ENCODE data around the gene ANAPC16.
"Not testable (repeated sequence)": the region's sequence is repeated elsewhere in the genome, so short reads cannot be mapped to it uniquely, and the experiment has no call there.

Gene ANAPC16

DNA sequence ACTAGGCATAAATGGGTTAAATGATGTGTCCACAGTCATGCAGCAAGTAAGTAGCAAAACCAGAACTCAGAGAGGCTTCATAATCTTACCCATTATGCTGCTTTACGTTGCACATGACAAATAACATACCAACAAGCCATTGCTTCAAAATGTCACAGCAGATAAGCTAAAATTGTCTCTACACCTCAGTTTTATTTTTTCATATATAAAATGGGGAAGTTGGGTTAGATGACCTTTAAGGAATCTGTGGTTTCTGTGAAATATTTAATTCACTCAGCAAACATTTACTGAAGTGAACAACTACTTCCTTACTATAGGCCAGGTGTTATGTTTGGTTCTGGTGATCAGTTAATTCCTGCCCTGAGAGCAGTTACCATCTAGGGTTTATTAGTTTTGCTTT lies 2.5 kb downstream of the ANAPC16 start:
- Histone ChIP-seq H3K9ac (ENCODE audit: low read length) (no peak overlapping the region), H3K27me3 (ENCODE audit: control insufficient read depth, insufficient read depth, low read length) (no peaks in the 10 kb centered on the region), H3K4me3 (ENCODE audit: low read length) (no peak overlapping the region), H3K36me3 (ENCODE audit: control insufficient read depth, low read depth, low read length) (peaks cover 3% of the 10 kb centered on the region), H3K27ac (ENCODE audit: low read length) (no peak overlapping the region), H3K4me1 (ENCODE audit: control insufficient read depth, low read depth, low read length) (peaks cover 3% of the 10 kb centered on the region), H3K9me3 (ENCODE audit: control insufficient read depth, low read depth, low read length) (no peaks in the 10 kb centered on the region)

DNA sequence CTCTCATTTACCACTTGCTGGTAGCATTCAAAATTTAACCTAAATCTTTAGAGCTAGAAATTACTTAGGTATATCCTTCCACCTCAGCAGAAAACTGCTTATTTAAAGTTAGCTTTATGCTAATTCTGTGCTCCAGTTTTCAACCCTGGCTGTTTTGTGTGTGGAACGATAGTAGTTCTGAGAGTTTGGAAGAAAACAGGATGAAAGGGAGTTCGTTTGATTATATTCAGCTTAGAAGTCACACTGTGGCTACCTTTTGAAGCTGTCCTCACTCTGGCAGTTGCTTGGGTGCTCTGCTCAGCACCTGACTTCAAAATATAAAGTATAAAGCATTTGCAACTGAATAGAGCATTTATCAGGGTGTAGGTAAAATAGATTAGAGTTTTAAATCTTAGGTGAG lies 2.9 kb downstream of the ANAPC16 start:
- no peaks in the 10 kb centered on the region for H3K27me3 ChIP-seq (ENCODE audit: control insufficient read depth, insufficient read depth, low read length)
- peaks cover 6% of the 10 kb centered on the region for H3K36me3 ChIP-seq (ENCODE audit: control insufficient read depth, low read depth, low read length)
- peaks cover 3% of the 10 kb centered on the region for H3K4me1 ChIP-seq (ENCODE audit: control insufficient read depth, low read depth, low read length)
- no peak overlapping the region for H3K4me3 ChIP-seq (ENCODE audit: low read length)
- H3K9me3 ChIP-seq (ENCODE audit: control insufficient read depth, low read depth, low read length) = no peaks in the 10 kb centered on the region
- no peak overlapping the region for H3K27ac ChIP-seq (ENCODE audit: low read length)
- no peak overlapping the region for H3K9ac ChIP-seq (ENCODE audit: low read length)

DNA sequence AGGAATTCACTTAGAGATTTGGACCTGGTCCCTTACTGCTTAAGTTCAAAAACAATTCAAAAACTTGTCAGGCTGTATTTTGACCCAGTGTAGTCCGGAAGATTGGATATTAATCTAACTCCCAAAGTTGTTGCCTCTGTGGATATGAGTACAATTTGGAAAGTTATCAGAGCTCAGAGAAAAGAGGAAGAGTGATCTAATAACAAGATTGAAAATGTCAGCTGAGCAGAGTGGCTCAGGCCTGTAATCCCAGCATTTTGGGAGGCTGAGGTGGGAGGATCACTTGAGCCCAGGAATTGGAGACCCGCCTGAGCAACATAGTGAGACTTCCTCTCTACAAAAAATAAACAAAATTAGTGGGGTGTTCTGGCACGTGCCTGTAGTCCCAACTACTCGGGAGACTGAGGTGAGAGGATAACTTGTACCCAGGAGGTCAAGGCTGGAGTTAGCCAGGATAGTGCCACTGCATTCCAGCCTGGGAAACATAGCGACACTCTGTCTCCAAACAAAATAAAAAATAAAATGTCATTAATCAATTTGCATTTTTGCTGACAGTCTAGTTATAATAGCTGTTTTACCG lies 3.5 kb downstream of the ANAPC16 start:
- Histone ChIP-seq H3K36me3 (ENCODE audit: control insufficient read depth, low read depth, low read length) (peaks cover 11% of the 10 kb centered on the region), H3K27me3 (ENCODE audit: control insufficient read depth, insufficient read depth, low read length) (no peaks in the 10 kb centered on the region), H3K4me1 (ENCODE audit: control insufficient read depth, low read depth, low read length) (peaks cover 3% of the 10 kb centered on the region), H3K4me3 (ENCODE audit: low read length) (no peak overlapping the region), H3K9ac (ENCODE audit: low read length) (no peak overlapping the region), H3K9me3 (ENCODE audit: control insufficient read depth, low read depth, low read length) (no peaks in the 10 kb centered on the region), H3K27ac (ENCODE audit: low read length) (no peak overlapping the region)

DNA sequence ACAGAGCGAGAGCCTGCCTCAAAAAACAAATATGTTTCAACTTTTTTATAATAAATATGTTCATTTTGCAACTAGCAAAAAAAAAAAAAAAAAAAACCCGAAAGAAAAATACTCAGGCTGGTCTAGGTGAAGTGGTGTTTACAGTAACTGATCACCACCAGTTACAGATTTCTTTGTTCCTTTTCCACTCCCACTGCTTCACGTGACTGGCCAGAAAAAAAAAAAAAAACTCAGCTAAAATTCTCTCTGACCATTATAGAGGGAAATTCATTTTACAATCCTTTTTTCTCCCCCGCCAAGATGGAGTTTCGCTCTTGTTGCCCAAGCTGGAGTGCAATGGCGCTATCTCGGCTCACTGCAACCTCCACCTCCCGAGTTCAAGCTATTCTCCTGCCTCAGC lies 4.8 kb downstream of the ANAPC16 start:
- peaks cover 3% of the 10 kb centered on the region for H3K4me1 ChIP-seq (ENCODE audit: control insufficient read depth, low read depth, low read length)
- H3K27ac ChIP-seq (ENCODE audit: low read length) = no peak overlapping the region
- H3K9me3 ChIP-seq (ENCODE audit: control insufficient read depth, low read depth, low read length) = no peaks in the 10 kb centered on the region
- H3K36me3 ChIP-seq (ENCODE audit: control insufficient read depth, low read depth, low read length) = peaks cover 16% of the 10 kb centered on the region
- H3K27me3 ChIP-seq (ENCODE audit: control insufficient read depth, insufficient read depth, low read length) = no peaks in the 10 kb centered on the region
- no peak overlapping the region for H3K4me3 ChIP-seq (ENCODE audit: low read length)
- no peak overlapping the region for H3K9ac ChIP-seq (ENCODE audit: low read length)

DNA sequence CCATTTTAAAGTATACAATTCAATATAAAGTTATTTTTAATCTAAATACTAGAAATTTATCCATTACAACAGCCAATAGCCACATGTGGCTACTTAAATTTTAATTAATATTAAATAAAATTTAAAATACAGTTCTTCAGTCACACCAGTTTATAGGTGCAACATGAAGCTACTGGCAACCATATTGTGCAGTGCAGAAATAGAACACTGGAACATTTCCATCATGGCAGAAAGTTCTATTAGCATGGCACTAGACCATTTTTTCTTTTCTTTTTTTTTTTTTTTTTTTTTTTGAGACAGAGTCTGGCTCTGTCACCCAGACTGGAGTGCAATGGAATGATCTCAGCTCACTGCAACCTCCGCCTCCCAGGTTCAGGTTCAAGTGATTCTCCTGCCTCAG lies 5.5 kb downstream of the ANAPC16 start:
- H3K27me3 ChIP-seq (ENCODE audit: control insufficient read depth, insufficient read depth, low read length) = no peaks in the 10 kb centered on the region
- peaks cover 3% of the 10 kb centered on the region for H3K4me1 ChIP-seq (ENCODE audit: control insufficient read depth, low read depth, low read length)
- H3K27ac ChIP-seq (ENCODE audit: low read length) = no peak overlapping the region
- H3K4me3 ChIP-seq (ENCODE audit: low read length) = no peak overlapping the region
- no peak overlapping the region for H3K9ac ChIP-seq (ENCODE audit: low read length)
- peaks cover 16% of the 10 kb centered on the region for H3K36me3 ChIP-seq (ENCODE audit: control insufficient read depth, low read depth, low read length)
- no peaks in the 10 kb centered on the region for H3K9me3 ChIP-seq (ENCODE audit: control insufficient read depth, low read depth, low read length)

DNA sequence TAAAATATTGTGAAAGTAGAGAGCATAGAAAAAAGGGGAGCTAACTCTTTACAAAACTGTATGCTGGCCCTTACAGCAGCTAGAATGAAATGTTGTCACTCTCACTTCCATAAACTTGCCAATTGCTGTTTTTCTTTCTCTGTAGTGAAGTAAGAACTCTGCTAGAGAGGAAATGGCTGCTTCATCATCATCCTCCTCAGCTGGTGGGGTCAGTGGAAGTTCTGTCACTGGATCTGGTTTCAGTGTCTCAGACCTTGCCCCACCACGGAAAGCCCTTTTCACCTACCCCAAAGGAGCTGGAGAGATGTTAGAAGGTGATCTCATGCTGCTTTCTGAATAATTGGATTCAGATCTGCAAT lies 7.9 kb downstream of the ANAPC16 start:
- no peak overlapping the region for H3K27ac ChIP-seq (ENCODE audit: low read length)
- H3K4me1 ChIP-seq (ENCODE audit: control insufficient read depth, low read depth, low read length) = peaks cover 7% of the 10 kb centered on the region
- no peaks in the 10 kb centered on the region for H3K27me3 ChIP-seq (ENCODE audit: control insufficient read depth, insufficient read depth, low read length)
- H3K4me3 ChIP-seq (ENCODE audit: low read length) = no peak overlapping the region
- no peaks in the 10 kb centered on the region for H3K9me3 ChIP-seq (ENCODE audit: control insufficient read depth, low read depth, low read length)
- no peak overlapping the region for H3K9ac ChIP-seq (ENCODE audit: low read length)
- peaks cover 16% of the 10 kb centered on the region for H3K36me3 ChIP-seq (ENCODE audit: control insufficient read depth, low read depth, low read length)

DNA sequence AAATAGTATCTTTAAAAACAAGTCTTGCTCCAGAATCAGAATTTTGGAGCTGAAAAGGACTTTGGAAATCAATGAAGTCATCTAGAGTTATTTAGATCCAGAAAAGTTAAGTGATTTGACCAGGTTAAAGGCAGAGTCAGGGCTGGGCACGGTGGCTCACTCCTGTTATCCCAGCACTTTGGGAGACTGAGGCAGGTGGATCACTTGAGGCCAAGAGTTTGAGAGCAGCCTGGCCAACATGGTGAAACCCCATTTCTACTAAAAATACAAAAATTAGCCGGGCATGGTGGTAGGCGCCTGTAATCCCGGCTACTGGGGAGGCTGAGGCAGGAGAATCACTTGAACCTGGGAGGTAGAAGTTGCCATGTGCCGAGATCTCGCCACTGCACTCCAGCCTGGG lies 8.4 kb downstream of the ANAPC16 start:
- H3K9me3 ChIP-seq (ENCODE audit: control insufficient read depth, low read depth, low read length); H3K27ac ChIP-seq (ENCODE audit: low read length); H3K9ac ChIP-seq (ENCODE audit: low read length); H3K27me3 ChIP-seq (ENCODE audit: control insufficient read depth, insufficient read depth, low read length); H3K4me3 ChIP-seq (ENCODE audit: low read length): not testable (repeated sequence)
- Histone ChIP-seq H3K36me3 (ENCODE audit: control insufficient read depth, low read depth, low read length) (peaks cover 16% of the 10 kb centered on the region), H3K4me1 (ENCODE audit: control insufficient read depth, low read depth, low read length) (peaks cover 11% of the 10 kb centered on the region)

DNA sequence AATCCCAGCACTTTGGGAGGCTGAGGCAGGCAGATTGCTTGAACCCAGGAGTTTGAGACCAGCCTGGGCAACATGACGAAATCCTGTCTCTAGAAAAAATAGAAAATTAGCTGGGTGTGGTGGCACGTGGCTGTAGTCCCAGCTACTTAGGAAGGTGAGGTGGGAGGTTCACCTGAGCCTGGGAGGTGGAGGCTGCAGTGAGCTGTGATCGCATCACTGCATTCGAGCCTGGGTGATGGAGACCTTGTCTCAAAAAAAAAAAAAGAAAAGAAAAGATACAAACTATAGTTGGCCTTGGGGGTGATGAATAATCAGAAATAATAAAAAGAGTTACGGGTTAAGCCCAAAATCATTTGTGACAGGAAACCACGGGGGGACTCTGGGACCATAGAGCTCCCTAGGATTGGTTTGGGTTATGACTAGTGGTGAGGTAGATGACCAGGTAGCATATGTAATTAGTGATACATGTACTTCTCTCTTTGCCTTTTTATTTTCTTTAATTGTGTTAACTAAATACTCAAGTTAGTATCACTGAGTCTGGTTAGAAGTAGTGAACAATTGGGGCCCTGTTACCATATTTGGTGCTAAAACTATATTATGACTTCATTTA lies 10.7 kb downstream of the ANAPC16 start:
- H3K36me3 ChIP-seq (ENCODE audit: control insufficient read depth, low read depth, low read length) = peaks cover 16% of the 10 kb centered on the region
- no peak overlapping the region for H3K9ac ChIP-seq (ENCODE audit: low read length)
- H3K27me3 ChIP-seq (ENCODE audit: control insufficient read depth, insufficient read depth, low read length) = no peaks in the 10 kb centered on the region
- H3K9me3 ChIP-seq (ENCODE audit: control insufficient read depth, low read depth, low read length) = no peaks in the 10 kb centered on the region
- no peak overlapping the region for H3K27ac ChIP-seq (ENCODE audit: low read length)
- H3K4me3 ChIP-seq (ENCODE audit: low read length) = no peak overlapping the region
- H3K4me1 ChIP-seq (ENCODE audit: control insufficient read depth, low read depth, low read length) = peaks cover 13% of the 10 kb centered on the region

DNA sequence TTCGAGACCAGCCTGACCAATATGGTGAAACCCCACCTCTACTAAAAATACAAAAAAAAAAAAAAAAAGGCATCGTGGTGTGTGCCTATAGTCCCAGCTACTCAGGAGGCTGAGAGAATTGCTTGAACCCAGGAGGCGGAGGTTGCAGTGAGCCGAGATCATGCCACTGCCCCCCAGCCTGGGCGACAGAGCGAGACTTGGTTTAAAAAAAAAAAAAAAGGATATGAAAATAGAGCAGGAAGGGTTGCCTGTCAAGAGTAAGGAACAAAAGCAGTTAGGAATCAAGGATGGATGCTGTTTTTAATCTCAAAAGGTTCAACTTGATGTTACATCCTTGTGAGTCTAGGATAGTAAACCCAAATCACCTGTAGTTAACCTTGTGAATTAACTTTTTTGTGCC lies 12.0 kb downstream of the ANAPC16 start:
- Histone ChIP-seq H3K9ac (ENCODE audit: low read length) (no peak overlapping the region), H3K27me3 (ENCODE audit: control insufficient read depth, insufficient read depth, low read length) (no peaks in the 10 kb centered on the region), H3K4me1 (ENCODE audit: control insufficient read depth, low read depth, low read length) (peaks cover 13% of the 10 kb centered on the region), H3K4me3 (ENCODE audit: low read length) (no peak overlapping the region), H3K27ac (ENCODE audit: low read length) (no peak overlapping the region), H3K9me3 (ENCODE audit: control insufficient read depth, low read depth, low read length) (no peaks in the 10 kb centered on the region), H3K36me3 (ENCODE audit: control insufficient read depth, low read depth, low read length) (peaks cover 17% of the 10 kb centered on the region)

DNA sequence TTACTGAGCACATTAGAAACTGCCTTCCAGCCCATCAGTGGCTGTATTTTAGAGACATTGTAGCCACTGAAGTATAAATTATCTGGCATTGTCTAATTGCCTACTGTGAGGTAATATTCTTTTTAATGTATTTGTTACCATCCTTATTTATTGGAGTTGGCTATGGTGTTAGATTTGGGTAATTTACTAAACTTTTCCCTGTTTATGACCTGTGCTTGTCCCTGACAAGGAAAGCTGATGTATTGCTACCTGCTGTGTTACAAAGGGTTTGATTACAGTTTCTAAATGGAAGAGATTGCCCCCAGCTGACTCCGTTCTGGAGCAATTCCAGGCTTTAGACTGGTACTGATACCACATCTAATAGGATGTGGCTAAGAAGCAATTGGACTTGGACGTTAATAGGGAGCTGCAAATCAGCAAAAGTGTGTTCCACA lies 12.5 kb downstream of the ANAPC16 start:
- no peaks in the 10 kb centered on the region for H3K27me3 ChIP-seq (ENCODE audit: control insufficient read depth, insufficient read depth, low read length)
- H3K9ac ChIP-seq (ENCODE audit: low read length) = no peak overlapping the region
- no peaks in the 10 kb centered on the region for H3K9me3 ChIP-seq (ENCODE audit: control insufficient read depth, low read depth, low read length)
- peaks cover 13% of the 10 kb centered on the region for H3K4me1 ChIP-seq (ENCODE audit: control insufficient read depth, low read depth, low read length)
- H3K27ac ChIP-seq (ENCODE audit: low read length) = no peak overlapping the region
- peaks cover 22% of the 10 kb centered on the region for H3K36me3 ChIP-seq (ENCODE audit: control insufficient read depth, low read depth, low read length)
- H3K4me3 ChIP-seq (ENCODE audit: low read length) = no peak overlapping the region

DNA sequence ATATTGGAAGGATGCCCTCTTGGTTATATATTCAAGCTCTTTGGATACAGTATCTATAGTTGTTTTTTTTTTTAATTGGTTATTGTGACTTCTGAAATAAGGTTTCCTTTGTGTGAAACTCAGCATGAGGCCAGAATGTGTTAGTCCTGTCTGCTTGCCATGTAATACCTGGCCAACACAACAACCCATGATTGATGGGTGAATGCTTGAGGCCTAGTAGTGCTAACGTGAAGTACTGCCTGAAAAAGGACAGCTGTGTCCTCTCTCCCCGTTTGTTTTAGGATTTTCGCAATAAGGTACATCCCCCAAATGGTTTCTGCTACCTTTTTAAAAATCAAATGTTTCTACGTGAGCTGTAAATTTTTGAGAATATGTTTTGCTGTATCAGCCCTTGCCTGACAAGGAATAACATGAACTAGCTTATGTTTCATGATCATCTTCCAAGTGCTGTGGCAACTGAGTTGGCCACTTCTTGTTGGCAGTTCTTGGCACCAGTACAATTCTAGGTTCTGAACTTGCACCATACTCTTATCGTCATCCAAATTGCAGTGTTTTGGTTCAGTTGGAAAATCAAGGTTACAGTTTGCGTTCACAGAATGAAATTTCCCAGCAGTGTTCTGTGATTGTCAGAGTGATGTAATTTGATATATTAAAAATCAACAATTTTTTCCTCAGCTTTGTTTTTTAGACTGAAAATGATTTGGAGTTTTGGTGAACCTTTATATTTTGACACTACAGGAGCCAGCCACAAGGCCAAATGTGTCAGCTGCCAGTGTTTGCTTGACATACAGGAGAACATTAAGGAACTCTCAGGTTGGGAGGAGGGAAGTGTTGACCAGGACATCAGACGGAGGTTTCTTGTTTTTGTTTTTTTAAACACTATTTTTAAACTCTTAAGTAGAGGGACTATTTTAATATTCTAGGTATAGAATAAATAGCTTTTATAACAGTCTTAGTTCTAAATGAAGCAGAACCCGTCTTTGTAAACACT lies 13.7 kb downstream of the ANAPC16 start:
- H3K4me1 ChIP-seq (ENCODE audit: control insufficient read depth, low read depth, low read length) = peaks cover 13% of the 10 kb centered on the region
- no peak overlapping the region for H3K9ac ChIP-seq (ENCODE audit: low read length)
- H3K36me3 ChIP-seq (ENCODE audit: control insufficient read depth, low read depth, low read length) = peaks cover 22% of the 10 kb centered on the region
- H3K4me3 ChIP-seq (ENCODE audit: low read length) = no peak overlapping the region
- H3K27me3 ChIP-seq (ENCODE audit: control insufficient read depth, insufficient read depth, low read length) = no peaks in the 10 kb centered on the region
- H3K27ac ChIP-seq (ENCODE audit: low read length) = no peak overlapping the region
- no peaks in the 10 kb centered on the region for H3K9me3 ChIP-seq (ENCODE audit: control insufficient read depth, low read depth, low read length)
